Lower leg skin (tissue), 4 donors: ENCODE data around the gene CREB1. TPM values are rescaled to one million over a fixed set of nuclear protein-coding genes. Genes with fewer than 3 reads are reported as not detected.

Experiments
- DNase-seq, 2 donors: peaks; one replicate each; pipeline ENCODE4 v3.0.0-alpha.2; 2019; ENCODE audit warnings: low spot score in 2 of 2
- H3K4me3 ChIP-seq: fragments of 200-600 bp; sonication (generic); 2 replicates; pipeline ENCODE4 v1.5.1; 2017; ENCODE audit warnings: mild to moderate bottlenecking, low read depth; ENCODE audit not compliant: poor library complexity, severe bottlenecking
- CTCF ChIP-seq, 3 donors: fragments of 450-650 bp; IDR thresholded peaks; one replicate each; pipeline ENCODE4 v1.5.1; 2016; ENCODE audit warnings: antibody characterized with exemption in 3 of 3, mild to moderate bottlenecking in 3 of 3, moderate library complexity in 2 of 3
- POLR2A ChIP-seq, 2 donors: fragments of 450-650 bp; IDR thresholded peaks; one replicate each; pipeline ENCODE4 v1.6.1; 2016 to 2017; ENCODE audit warnings: antibody characterized with exemption in 2 of 2, mild to moderate bottlenecking in 1 of 2, moderate library complexity in 1 of 2
- WGBS, 2 donors: methylation state at CpG; one replicate each; pipeline ENCODE4 v1.1.5; 2018; 5-methylcytosine and 5-hydroxymethylcytosine counted together
- intact Hi-C: fragments of 100-400 bp; cut with DNase I; formaldehyde crosslinking; loops from one replicate; pipeline ENCODE4 v1.15.0; 2023; ENCODE audit warnings: low total_unique reads
- total RNA-seq, 4 donors: library from RNA; depleted of rRNA; stranded (reverse); fragments of >200 nt; gene quantifications; one replicate each; pipeline ENCODE4 v1.1.0, GENCODE V29; 2016

CREB1 gene
- total RNA-seq, 4 donors from 2014 or later: 31.9 to 73.0 (median 46.9) TPM

- no peak for DNase-seq
- intact Hi-C loops: no loop called here
- H3K4me3 ChIP-seq: no peak overlapping the region
- WGBS, 2 donors: 88 to 93% methylated on average over 4 of the region's 4 CpGs
- TF ChIP-seq CTCF (IDR thresholded peaks at IDR 0.05) (no peak), POLR2A (IDR thresholded peaks at IDR 0.05) (no peak)
Measured at GRCh38 chr2:207483477-207483876, 46.3 kb upstream of the CREB1 start.

GRCh38 chr2:207484444-207485391 lies 45.0 kb upstream of the CREB1 start:
- WGBS, 2 donors: 82 to 84% methylated on average over 10 of the region's 10 CpGs
- intact Hi-C loops: no loop called here
- TF ChIP-seq POLR2A (IDR thresholded peaks at IDR 0.05) (no peak), CTCF (IDR thresholded peaks at IDR 0.05) (no peak)
- no peak overlapping the region for H3K4me3 ChIP-seq
- DNase-seq: no peak

- TF ChIP-seq CTCF (IDR thresholded peaks at IDR 0.05) (no peak), POLR2A (IDR thresholded peaks at IDR 0.05) (no peak)
- H3K4me3 ChIP-seq: no peak overlapping the region
- DNase-seq: peak in 1 of 2 donors; percentile 63
- intact Hi-C loops: no loop called here
- WGBS, 2 donors: 49 to 55% methylated on average over 5 of the region's 5 CpGs
Measured at GRCh38 chr2:207487650-207488311, 42.0 kb upstream of the CREB1 start.

DNA sequence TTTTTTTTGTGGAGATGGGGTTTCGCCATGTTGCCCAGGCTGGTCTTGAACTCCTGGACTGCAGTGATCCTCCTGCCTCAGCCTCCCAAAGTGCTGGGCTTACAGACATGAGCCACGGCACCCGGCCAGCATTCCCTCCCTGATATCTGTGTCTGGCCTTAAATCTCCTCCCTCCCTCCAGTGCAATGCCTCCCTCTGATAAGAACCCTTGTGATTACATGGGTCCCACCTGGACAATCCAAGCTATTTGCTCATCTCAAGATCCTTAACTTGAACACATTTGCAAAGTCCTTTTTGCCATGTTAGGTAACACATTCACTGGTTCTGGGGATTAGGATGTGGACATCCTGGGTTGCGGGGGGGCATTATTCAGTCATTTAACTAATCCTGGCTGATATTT lies 40.5 kb upstream of the CREB1 start:
- no peak overlapping the region for H3K4me3 ChIP-seq
- DNase-seq: no peak
- no peak for TF ChIP-seq CTCF (IDR thresholded peaks at IDR 0.05)
- TF ChIP-seq POLR2A (IDR thresholded peaks at IDR 0.05): no peak
- WGBS, 2 donors: 96 to 98% methylated on average over 4 of the region's 4 CpGs
- intact Hi-C loops: no loop called here

- no peak for TF ChIP-seq POLR2A (IDR thresholded peaks at IDR 0.05)
- TF ChIP-seq CTCF (IDR thresholded peaks at IDR 0.05): no peak
- intact Hi-C loops: no loop called here
- H3K4me3 ChIP-seq: no peak overlapping the region
- no peak for DNase-seq
- 95 to 100% methylated on average over 3 of the region's 3 CpGs for WGBS, 2 donors
Measured at GRCh38 chr2:207490441-207490840, 39.3 kb upstream of the CREB1 start.
